Measurements from ENCODE around the gene RBM26. TPM values are rescaled to one million over a fixed set of nuclear protein-coding genes. Genes with fewer than 3 reads are reported as not detected.

Gene RBM26
- total RNA-seq, 1 experiment from 2014 or later: 70.5 TPM

GRCh38 chr13:79338343-79338742 is 67.7 kb downstream of the RBM26 start:
- Mint-ChIP-seq H3K4me1 (no peaks in the 10 kb centered on the region), H3K4me3 (no peak overlapping the region), H3K27me3 (ENCODE audit: low read depth) (no peaks in the 10 kb centered on the region), H3K36me3 (ENCODE audit: insufficient read depth in 1 of 3, low read depth in 3 of 3) (peaks cover 23 to 84% (median 82%) of the 10 kb centered on the region in 3 experiments; a peak in 6 of 7 replicates), H3K9me3 (no peaks in the 10 kb centered on the region), H3K27ac (peak overlapping the region in 1 of 3 experiments; percentile 18; a peak in 1 of 7 replicates)
- H2BK12ac ChIP-seq (ENCODE audit: insufficient read length, low read depth, low read length): no peak overlapping the region
- no peak overlapping the region for H4K8ac ChIP-seq (replicated peaks; ENCODE audit: insufficient read length, low read depth, low read length)
- no peaks in the 10 kb centered on the region for H3K9me3 ChIP-seq (ENCODE audit: control insufficient read depth, low read depth, low read length)
- no peak overlapping the region for H2AFZ ChIP-seq (ENCODE audit: low read length)
- H2BK20ac ChIP-seq (ENCODE audit: low read depth, low read length, poor library complexity, severe bottlenecking): no peak overlapping the region
- no peak overlapping the region for H4K91ac ChIP-seq (ENCODE audit: insufficient read length, low read depth, low read length)
- H3K14ac ChIP-seq (ENCODE audit: insufficient read depth, low read length): no peak overlapping the region
- no peak for TF ChIP-seq CTCF (conservative IDR thresholded peaks at IDR 0.05)
- no peaks in the 10 kb centered on the region for H3K79me1 ChIP-seq (ENCODE audit: insufficient read depth, low read depth, low read length, poor library complexity, severe bottlenecking)
- H2AK5ac ChIP-seq (ENCODE audit: insufficient read length, low read length): no peak overlapping the region
- no peak overlapping the region for H4K5ac ChIP-seq (ENCODE audit: insufficient read length, low read depth, low read length)
- no peak overlapping the region for H3K9ac ChIP-seq (ENCODE audit: extremely low read depth, insufficient read length, low read length)
- no CpG with 5 or more reads among the region's 3 CpGs for WGBS (ENCODE audit: extremely low coverage, insufficient read length, low lambda C conversion rate)
- no peaks in the 10 kb centered on the region for H3K23me2 ChIP-seq (ENCODE audit: insufficient read length, low read depth, low read length, poor library complexity, severe bottlenecking)
- no peak overlapping the region for H3T11ph ChIP-seq (ENCODE audit: low read length)
- no peak overlapping the region for H3K4ac ChIP-seq (ENCODE audit: low read depth, low read length)
- no peaks in the 10 kb centered on the region for H3K4me1 ChIP-seq (ENCODE audit: insufficient read depth, low read length)
- H2BK5ac ChIP-seq (ENCODE audit: insufficient read length, low read length): no peak overlapping the region
- no peak for DNase-seq
- no peak overlapping the region for H3K56ac ChIP-seq (ENCODE audit: insufficient read length, low read depth, low read length)
- H3K4me2 ChIP-seq (ENCODE audit: insufficient read depth, insufficient read length, low read length): no peak overlapping the region
- no peaks in the 10 kb centered on the region for H4K20me1 ChIP-seq (ENCODE audit: control insufficient read depth, insufficient read depth, insufficient read length)
- H3K27me3 ChIP-seq (ENCODE audit: insufficient read depth, low read length): no peaks in the 10 kb centered on the region
- no peak overlapping the region for H2BK15ac ChIP-seq (ENCODE audit: low read depth, low read length)
- no peak overlapping the region for H3K23ac ChIP-seq (ENCODE audit: insufficient read length, low read depth, low read length)
- H3K79me2 ChIP-seq (ENCODE audit: insufficient read depth, low read length): no peaks in the 10 kb centered on the region
- H3K18ac ChIP-seq (ENCODE audit: insufficient read length, low read depth, low read length): no peak overlapping the region
- H2BK120ac ChIP-seq (ENCODE audit: low read depth, low read length, poor library complexity, severe bottlenecking): no peak overlapping the region
- no peak overlapping the region for H3K27ac ChIP-seq (ENCODE audit: insufficient read length, low read depth, low read length)
